ENCODE data around the gene SH3GLB1. TPM values are rescaled to one million over a fixed set of nuclear protein-coding genes. Genes with fewer than 3 reads are reported as not detected.

The SH3GLB1 gene
- total and polyA plus RNA-seq, 9 of the 15 experiments (the other 6 are each of a cell fraction or from before 2014, with no cell fraction given): 8.6 to 34.2 (median 24.2) TPM

GRCh38 chr1:86704458-86704971, at the start of gene SH3GLB1 (continued):
- no peak for TF ChIP-seq KDM2B (CRISPR knock-in tag; IDR thresholded peaks at IDR 0.05)
- no peak for TF ChIP-seq ZNF507 (tag; conservative IDR thresholded peaks at IDR 0.05)
- peak; percentile 29; the same call in 1 of the 2 replicates for TF ChIP-seq DEAF1 (CRISPR knock-in tag; IDR thresholded peaks at IDR 0.05)
- peak; percentile 47; the same call in 1 of the 2 replicates for TF ChIP-seq CBX1 (IDR thresholded peaks at IDR 0.05; ENCODE audit: low read depth)
- no peak for TF ChIP-seq SPI1 (IDR thresholded peaks at IDR 0.05; ENCODE audit: borderline replicate concordance, low read depth, low read length)
- no peak; the same call in 1 of the 2 replicates for TF ChIP-seq LARP7 (IDR thresholded peaks at IDR 0.05)
- no peak for TF ChIP-seq HOXB6 (CRISPR knock-in tag; IDR thresholded peaks at IDR 0.05; ENCODE audit: borderline replicate concordance)
- TF ChIP-seq, protein P1, sequence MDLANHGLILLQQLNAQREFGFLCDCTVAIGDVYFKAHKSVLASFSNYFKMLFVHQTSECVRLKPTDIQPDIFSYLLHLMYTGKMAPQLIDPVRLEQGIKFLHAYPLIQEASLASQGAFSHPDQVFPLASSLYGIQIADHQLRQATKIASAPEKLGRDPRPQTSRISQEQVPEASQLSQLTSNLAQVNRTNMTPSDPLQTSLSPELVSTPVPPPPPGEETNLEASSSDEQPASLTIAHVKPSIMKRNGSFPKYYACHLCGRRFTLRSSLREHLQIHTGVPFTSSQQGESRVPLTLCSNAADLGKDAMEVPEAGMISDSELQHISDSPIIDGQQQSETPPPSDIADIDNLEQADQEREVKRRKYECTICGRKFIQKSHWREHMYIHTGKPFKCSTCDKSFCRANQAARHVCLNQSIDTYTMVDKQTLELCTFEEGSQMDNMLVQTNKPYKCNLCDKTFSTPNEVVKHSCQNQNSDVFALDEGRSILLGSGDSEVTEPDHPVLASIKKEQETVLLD (IDR thresholded peaks at IDR 0.05): no peak; the same call in 1 of the 2 replicates
- TF ChIP-seq CBFA2T3 (IDR thresholded peaks at IDR 0.05): no peak
- peak; percentile 93 for TF ChIP-seq FUS (optimal IDR thresholded peaks at IDR 0.05; ENCODE audit: low read depth, low read length)
- 0 out of 2 replicates have a peak, but pooled peaks have one; percentile 62 for TF ChIP-seq PHB (CRISPR knock-in tag; IDR thresholded peaks at IDR 0.05)
- TF ChIP-seq, protein P2, sequence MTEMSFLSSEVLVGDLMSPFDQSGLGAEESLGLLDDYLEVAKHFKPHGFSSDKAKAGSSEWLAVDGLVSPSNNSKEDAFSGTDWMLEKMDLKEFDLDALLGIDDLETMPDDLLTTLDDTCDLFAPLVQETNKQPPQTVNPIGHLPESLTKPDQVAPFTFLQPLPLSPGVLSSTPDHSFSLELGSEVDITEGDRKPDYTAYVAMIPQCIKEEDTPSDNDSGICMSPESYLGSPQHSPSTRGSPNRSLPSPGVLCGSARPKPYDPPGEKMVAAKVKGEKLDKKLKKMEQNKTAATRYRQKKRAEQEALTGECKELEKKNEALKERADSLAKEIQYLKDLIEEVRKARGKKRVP (CRISPR knock-in tag; IDR thresholded peaks at IDR 0.05): no peak
- TF ChIP-seq IRF2 (CRISPR knock-in tag; IDR thresholded peaks at IDR 0.05): no peak
- TF ChIP-seq HNRNPUL1 (IDR thresholded peaks at IDR 0.05; ENCODE audit: low read length): no peak
- no peak for TF ChIP-seq MTA2 (IDR thresholded peaks at IDR 0.05; ENCODE audit: low read depth)
- TF ChIP-seq GTF2E2 (tag; IDR thresholded peaks at IDR 0.05): peak; percentile 79
- no peak for TF ChIP-seq ATF6 (CRISPR knock-in tag; IDR thresholded peaks at IDR 0.05)
- TF ChIP-seq CBX3 (IDR thresholded peaks at IDR 0.05; ENCODE audit: borderline replicate concordance in 1 of 2, low read length in 2 of 2): no peak; a peak in 1 of 3 replicates
- no peak; the same call in 1 of the 2 replicates for TF ChIP-seq SMC3 (conservative IDR thresholded peaks at IDR 0.05; ENCODE audit: insufficient read depth, low read depth, low read length)
- no peak for TF ChIP-seq RAD51 (IDR thresholded peaks at IDR 0.05; ENCODE audit: borderline replicate concordance, low read depth)
- no peak for TF ChIP-seq SLC30A9 (CRISPR knock-in tag; IDR thresholded peaks at IDR 0.05)
- TF ChIP-seq ATF1 (CRISPR knock-in tag; IDR thresholded peaks at IDR 0.05): no peak
- TF ChIP-seq ATF1 (tag; IDR thresholded peaks at IDR 0.05): peak; percentile 78
- no peak for TF ChIP-seq ZEB2 (IDR thresholded peaks at IDR 0.05)
- TF ChIP-seq THRAP3 (IDR thresholded peaks at IDR 0.05; ENCODE audit: borderline replicate concordance): no peak
- TF ChIP-seq TRIM28 (IDR thresholded peaks at IDR 0.05): peak; percentile 43; the same call in 1 of the 2 replicates
- TF ChIP-seq, protein P3, sequence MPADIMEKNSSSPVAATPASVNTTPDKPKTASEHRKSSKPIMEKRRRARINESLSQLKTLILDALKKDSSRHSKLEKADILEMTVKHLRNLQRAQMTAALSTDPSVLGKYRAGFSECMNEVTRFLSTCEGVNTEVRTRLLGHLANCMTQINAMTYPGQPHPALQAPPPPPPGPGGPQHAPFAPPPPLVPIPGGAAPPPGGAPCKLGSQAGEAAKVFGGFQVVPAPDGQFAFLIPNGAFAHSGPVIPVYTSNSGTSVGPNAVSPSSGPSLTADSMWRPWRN (IDR thresholded peaks at IDR 0.05; ENCODE audit: low read depth): no peak

All from K562 (cell line).